CD4-positive, alpha-beta T cell treated with Interleukin-10 for 1 hour (primary cell): Measurements from ENCODE around the gene POU4F3.
A peak's percentile ranks its signal among the peaks of the same experiment; 100 is the strongest.
"Not testable (repeated sequence)": the region's sequence is repeated elsewhere in the genome, so short reads cannot be mapped to it uniquely, and the experiment has no call there.

ENCODE experiments used
- DNase-seq: peaks from one replicate; pipeline ENCODE4 v3.0.0-alpha.2; 2020

The POU4F3 gene

GRCh38 chr5:146338774-146339714, at the start of gene POU4F3:
Gene POU4F3, plus strand, starts transcription at chr5:146338839. Its CDS starts 274 bp downstream, at chr5:146339113.
- DNase-seq, result no peak

DNA sequence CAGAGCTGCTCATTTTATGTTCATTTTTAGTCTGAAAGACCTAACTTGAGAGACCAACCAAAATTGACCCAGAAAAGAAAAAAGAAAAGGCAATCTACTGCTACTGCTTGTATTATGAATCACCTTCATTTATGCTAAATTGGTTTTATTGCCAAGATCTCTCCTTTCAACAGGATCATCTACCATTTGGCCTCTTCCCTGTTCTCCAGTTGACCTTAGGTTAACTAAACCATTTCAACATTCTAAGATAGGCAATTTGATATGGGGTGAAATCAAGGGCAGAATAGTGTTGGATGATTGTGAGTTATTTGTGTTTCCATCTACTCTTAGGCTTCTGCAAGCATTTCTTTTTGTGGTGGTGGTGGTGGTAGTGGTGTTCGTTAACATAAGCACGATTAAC, 48.3 kb upstream of the POU4F3 start:
- DNase-seq, result no peak

DNA sequence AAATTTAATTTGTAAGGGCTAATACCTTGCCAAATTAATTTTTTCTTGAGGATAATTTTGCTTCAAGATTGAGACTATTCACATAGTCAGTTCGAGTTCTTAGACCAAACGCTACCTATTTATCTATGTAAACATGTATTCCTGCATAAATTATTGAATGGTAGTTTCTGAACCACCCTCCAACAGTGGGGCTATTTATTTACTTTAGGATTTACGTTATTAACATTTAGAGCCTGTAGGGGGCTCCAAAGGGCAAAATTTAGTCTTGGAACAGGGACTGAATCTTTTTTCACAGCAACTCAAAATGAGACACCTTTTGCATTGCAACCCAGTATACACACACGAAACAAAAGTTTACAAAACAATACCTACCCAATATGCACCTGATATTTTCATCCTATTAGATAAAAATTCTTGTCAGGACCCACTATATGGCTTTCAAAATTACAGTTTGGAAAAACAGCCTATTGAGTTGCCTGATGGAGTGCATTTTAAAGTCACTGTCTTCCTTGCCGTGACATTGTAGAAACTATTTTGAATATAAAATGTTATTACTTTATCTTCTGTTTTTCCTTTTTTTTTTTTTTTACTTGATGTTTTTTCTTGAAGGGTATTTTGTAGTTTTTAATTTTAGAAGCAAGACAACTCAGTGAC, 47.1 kb upstream of the POU4F3 start:
- peak; percentile 51 for DNase-seq

DNA sequence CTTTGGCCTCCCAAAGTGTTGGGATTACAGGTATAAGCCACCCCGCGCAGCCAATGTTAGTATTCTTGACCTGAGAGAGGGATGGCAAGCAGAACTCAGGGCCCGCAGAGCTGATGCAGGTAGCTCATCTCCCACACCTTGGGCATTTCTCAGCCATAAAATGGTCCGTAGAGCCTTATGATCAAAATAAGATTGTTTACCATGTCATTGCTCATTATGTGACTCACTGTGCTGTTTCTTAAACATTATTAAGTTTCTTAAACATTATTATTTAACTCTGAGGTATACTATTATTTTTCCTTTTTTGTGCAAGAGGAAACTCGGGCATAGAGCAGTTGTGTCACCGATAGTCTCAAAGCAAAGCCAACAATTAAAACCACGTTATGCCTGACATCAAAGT, 42.4 kb upstream of the POU4F3 start:
- DNase-seq, result no peak

DNA sequence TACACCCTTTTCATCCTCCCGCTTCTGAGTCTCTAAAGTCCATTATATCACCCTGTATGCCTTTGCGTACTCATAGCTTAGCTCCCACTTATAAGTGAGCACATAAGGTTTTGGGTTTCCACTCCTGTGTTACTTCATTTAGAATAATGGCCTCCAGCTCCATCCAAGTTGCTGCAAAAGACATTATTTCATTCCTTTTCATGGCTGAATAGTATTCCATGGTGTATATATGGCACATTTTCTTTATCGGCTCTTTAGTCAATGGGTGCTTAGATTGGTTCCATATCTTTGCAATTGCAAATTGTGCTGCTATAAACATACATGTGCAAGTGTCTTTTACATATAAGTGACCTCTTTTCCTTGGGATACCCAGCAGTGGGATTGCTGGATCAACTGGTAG, 39.7 kb upstream of the POU4F3 start:
- not testable (repeated sequence) for DNase-seq

GRCh38 chr5:146301626-146302025, 37.0 kb upstream of the POU4F3 start:
- no peak for DNase-seq

DNA sequence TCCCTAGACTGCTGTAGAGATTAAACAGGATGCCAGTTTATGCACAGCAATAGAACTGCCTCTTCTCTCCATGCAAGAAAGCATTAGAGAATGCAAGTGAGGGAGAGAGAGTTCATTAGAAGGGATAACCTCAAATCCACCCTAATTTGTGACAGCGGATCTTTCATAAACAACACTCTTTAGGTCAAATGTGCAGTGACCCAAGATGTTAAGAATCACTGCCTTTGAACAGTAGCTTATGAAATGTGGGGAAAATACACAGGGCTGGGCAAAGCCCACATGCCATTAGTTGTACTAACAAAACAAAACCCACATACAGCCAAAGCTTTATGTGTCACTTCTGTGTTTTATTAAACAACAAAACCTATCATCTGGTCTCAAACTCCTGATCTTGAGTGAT, 36.2 kb upstream of the POU4F3 start:
- DNase-seq, result no peak

GRCh38 chr5:146306838-146307237, 31.8 kb upstream of the POU4F3 start:
- no peak for DNase-seq

DNA sequence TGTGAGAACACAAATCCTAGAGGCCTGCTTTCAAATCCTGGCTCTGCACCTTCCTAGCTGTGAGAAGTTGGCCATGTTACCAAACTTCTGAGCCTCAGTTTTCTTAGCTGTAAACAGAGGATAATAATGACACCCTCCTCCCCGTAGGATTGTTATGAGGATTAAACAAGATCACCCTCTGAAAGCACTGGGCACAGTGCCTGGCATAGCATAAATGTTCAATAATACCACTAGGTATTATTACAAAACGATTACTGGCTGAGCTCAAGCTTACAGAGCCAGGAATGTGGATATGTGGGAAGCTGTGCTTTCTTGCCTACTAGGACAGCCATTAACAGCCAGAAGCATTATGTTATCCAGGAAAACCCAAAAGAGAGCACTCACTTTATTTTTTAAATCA, 30.8 kb upstream of the POU4F3 start:
- no peak for DNase-seq

DNA sequence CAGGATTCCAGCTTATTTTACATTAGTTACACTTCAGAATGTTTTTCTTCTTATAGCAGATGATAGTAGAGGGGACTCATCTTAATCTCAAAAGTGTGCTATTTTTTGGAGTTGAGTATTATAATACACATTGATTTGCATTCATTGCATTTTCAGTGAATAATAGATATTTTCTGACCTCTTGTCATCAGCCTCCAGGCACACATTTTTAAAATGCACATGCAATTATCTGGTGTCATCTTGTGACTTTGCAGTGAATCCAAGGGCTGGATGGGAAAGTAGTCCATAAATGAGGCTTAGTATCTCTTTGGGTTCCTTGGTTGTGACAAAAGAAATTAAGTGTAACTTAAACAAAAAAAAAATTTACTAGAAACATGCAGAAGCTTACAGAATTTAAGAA, 28.1 kb upstream of the POU4F3 start:
- no peak for DNase-seq

DNA sequence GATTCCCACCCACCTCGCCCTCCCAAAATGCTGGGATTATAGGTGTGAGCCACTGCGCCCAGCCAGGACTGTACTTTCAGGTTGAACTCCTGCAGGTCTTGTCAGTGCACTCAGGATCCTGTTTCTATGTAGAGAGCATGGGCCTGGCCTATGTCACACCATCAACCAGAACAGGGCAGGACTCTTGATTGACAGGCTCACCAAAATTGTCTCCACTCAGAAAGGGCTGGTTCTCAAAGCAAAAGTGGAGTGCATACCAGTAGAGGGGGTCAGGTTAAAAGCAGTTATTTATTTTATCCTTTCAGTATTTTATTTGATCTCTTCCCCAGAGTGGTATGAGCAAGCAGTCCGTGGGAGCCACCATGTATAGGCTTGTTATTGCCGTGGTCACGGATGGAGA, 27.4 kb upstream of the POU4F3 start:
- DNase-seq, result no peak

DNA sequence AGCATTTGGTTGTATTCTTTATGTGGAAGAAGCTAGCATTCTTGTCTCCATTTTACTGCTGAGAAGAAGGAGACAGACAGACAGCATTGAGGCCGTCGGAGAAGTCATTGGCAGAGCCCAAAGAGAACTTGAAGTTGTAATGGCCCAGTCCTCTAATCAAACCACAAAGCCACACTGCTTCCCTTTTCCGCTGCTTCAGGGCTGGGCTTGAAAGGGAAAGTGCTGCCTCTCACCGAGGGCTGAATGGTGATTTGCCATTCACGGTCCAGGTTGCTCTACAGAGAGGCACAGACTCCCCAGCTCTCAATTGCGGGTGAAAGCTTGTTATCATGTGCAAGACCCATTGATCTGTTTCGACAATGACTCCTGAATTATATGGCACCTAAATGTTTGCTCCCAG, 25.6 kb upstream of the POU4F3 start:
- no peak for DNase-seq

DNA sequence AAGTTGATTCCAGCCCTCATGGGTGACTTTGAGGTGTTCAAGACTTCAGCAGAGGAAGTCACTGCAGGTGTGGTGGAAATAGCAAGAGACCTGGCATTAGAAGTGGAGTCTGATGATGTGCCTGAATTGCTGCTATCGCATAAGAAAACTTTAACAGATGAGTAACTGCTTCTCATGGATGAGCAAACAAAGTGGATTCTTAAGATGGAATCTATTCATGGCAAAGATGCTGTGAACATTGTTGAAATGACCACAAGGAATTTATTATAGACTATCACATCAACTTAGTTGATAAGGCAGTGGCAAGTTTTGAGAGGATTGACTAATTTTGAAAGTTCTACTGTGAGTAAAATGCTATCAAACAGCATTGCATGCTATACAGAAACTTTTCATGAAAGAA, 17.1 kb upstream of the POU4F3 start:
- DNase-seq, result no peak

DNA sequence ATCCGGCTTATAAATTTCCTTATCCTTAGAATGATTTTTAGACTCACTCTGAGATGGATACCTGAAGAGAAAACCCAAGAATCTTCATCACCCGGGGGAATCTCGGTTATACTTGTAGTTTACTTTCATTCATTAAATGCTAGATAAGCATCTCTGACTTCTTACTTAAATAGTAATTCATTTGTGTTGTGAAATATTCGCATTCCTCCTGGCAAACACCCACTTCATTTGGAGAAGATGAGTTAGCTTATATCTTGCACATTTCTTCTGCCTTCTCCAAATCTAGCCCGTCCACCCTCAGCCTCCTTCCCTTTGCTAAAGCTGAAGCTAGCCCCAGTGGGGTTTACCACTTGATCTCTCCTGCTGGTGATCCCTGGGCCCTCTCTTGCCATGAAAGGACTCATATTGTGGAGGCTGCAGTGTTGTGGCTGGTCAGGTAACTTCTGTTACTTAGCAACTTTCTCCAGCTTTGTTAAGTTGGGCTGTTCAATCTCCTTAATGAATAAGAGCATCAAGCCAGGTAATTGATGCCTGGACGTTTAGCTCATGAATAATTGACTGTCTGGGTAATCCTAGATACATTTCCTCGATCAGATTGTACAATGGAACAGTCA, 11.3 kb upstream of the POU4F3 start:
- no peak for DNase-seq

GRCh38 chr5:146327989-146328388, 10.7 kb upstream of the POU4F3 start:
- DNase-seq, result no peak

- no peak for DNase-seq
Observed at GRCh38 chr5:146329697-146330096, 8.9 kb upstream of the POU4F3 start.

- no peak for DNase-seq
Observed at GRCh38 chr5:146331423-146331822, 7.2 kb upstream of the POU4F3 start.

GRCh38 chr5:146334074-146334533, 4.5 kb upstream of the POU4F3 start:
- no peak for DNase-seq

DNA sequence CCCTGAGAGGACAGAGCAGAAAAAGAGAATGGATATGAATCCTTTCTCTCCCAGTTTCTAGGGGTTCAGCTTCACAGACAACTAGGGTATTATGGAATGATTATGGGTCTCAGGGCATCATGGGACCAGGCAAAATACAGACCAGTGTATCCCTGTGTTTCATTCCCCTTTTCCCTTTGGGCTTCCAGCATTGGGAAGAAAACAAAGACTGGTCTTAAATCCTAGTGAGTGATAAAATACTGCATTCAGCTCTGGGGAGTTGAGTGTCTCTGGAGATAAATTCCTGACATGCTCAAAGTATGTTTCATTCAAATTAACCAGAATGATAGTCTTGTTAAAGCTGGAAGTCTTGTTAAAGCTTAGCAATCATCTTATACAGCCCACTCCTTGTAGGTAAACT, 2.4 kb upstream of the POU4F3 start:
- no peak for DNase-seq

- DNase-seq, result no peak
Observed at GRCh38 chr5:146337264-146337904, 1.3 kb upstream of the POU4F3 start.

DNA sequence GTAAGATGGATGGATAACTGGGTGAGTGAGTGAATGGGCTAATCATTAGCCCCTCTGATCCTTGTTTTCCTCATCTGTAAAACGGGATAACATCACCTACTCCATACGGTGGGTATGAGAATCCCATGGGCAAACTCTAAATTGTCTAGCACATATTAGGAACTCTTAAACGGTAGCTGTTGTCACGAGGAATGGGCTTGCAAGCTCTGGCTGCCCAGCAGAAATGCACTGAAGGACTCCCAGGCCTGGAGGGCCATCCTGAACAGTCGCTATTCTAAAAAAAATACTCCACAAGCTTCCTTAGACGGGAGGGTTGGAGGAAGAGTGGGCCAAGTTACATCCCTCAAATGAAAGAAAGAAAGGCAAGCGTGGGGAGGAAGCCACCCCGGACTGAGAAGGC, 711 bp upstream of the POU4F3 start:
- DNase-seq, result no peak

DNA sequence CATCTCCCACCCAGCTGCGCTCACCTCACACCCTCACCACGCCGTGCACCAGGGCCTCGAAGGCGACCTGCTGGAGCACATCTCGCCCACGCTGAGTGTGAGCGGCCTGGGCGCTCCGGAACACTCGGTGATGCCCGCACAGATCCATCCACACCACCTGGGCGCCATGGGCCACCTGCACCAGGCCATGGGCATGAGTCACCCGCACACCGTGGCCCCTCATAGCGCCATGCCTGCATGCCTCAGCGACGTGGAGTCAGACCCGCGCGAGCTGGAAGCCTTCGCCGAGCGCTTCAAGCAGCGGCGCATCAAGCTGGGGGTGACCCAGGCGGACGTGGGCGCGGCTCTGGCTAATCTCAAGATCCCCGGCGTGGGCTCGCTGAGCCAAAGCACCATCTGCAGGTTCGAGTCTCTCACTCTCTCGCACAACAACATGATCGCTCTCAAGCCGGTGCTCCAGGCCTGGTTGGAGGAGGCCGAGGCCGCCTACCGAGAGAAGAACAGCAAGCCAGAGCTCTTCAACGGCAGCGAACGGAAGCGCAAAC, 1.1 kb downstream of the POU4F3 start:
- no peak for DNase-seq
